Measurements from ENCODE around the gene LPAR5. TPM values are rescaled to one million over a fixed set of nuclear protein-coding genes. Genes with fewer than 3 reads are reported as not detected.

Gene LPAR5
- polyA plus RNA-seq, 1 donor = 2.4 TPM

Other genes starting within 250 kb of the LPAR5 start
- gene CD27, start 191.0 kb downstream of the LPAR5 start, polyA plus RNA-seq (ENCODE audit: insufficient read length) = 0.71 TPM
- gene TAPBPL, start 183.9 kb downstream of the LPAR5 start, polyA plus RNA-seq (ENCODE audit: insufficient read length) = 10.3 TPM
- gene VAMP1, start 165.3 kb downstream of the LPAR5 start, polyA plus RNA-seq (ENCODE audit: insufficient read length) = 11.9 TPM
- gene MRPL51, start 142.7 kb downstream of the LPAR5 start, polyA plus RNA-seq (ENCODE audit: insufficient read length) = 112 TPM
- gene NCAPD2, start 141.9 kb downstream of the LPAR5 start, polyA plus RNA-seq (ENCODE audit: insufficient read length) = 36.9 TPM
- gene GAPDH, start 101.4 kb downstream of the LPAR5 start, polyA plus RNA-seq (ENCODE audit: insufficient read length) = 5,261 TPM
- 41.0 TPM for gene IFFO1, start 79.9 kb downstream of the LPAR5 start, polyA plus RNA-seq (ENCODE audit: insufficient read length)
- gene NOP2, start 67.7 kb downstream of the LPAR5 start, polyA plus RNA-seq (ENCODE audit: insufficient read length) = 25.7 TPM
- 174 TPM for gene CHD4, start 28.6 kb downstream of the LPAR5 start, polyA plus RNA-seq (ENCODE audit: insufficient read length)
- 2.9 TPM for gene ACRBP, start 11.5 kb upstream of the LPAR5 start, polyA plus RNA-seq (ENCODE audit: insufficient read length)
- gene ING4, start 27.2 kb upstream of the LPAR5 start, polyA plus RNA-seq (ENCODE audit: insufficient read length) = 47.6 TPM
- 50.4 TPM for gene ZNF384, start 53.4 kb upstream of the LPAR5 start, polyA plus RNA-seq (ENCODE audit: insufficient read length)
- 2.4 TPM for gene PIANP, start 64.9 kb upstream of the LPAR5 start, polyA plus RNA-seq (ENCODE audit: insufficient read length)
- 65.7 TPM for gene COPS7A, start 88.1 kb upstream of the LPAR5 start, polyA plus RNA-seq (ENCODE audit: insufficient read length)
- 134 TPM for gene MLF2, start 117.2 kb upstream of the LPAR5 start, polyA plus RNA-seq (ENCODE audit: insufficient read length)
- gene PTMS, start 130.4 kb upstream of the LPAR5 start, polyA plus RNA-seq (ENCODE audit: insufficient read length) = 373 TPM
- 0.80 TPM for gene LAG3, start 136.6 kb upstream of the LPAR5 start, polyA plus RNA-seq (ENCODE audit: insufficient read length)
- 11.1 TPM for gene CD4, start 153.6 kb upstream of the LPAR5 start, polyA plus RNA-seq (ENCODE audit: insufficient read length)
- gene GPR162, start 185.9 kb upstream of the LPAR5 start, polyA plus RNA-seq (ENCODE audit: insufficient read length) = 17.6 TPM
- 29.7 TPM for gene P3H3, start 192.4 kb upstream of the LPAR5 start, polyA plus RNA-seq (ENCODE audit: insufficient read length)
- 32.6 TPM for gene GNB3, start 205.0 kb upstream of the LPAR5 start, polyA plus RNA-seq (ENCODE audit: insufficient read length)
- gene CDCA3, start 215.3 kb upstream of the LPAR5 start, polyA plus RNA-seq (ENCODE audit: insufficient read length) = 16.7 TPM
- 66.9 TPM for gene USP5, start 216.2 kb upstream of the LPAR5 start, polyA plus RNA-seq (ENCODE audit: insufficient read length)
- gene TPI1, start 231.6 kb upstream of the LPAR5 start, polyA plus RNA-seq (ENCODE audit: insufficient read length) = 1,016 TPM
- gene SPSB2, start 237.3 kb upstream of the LPAR5 start, polyA plus RNA-seq (ENCODE audit: insufficient read length) = 5.9 TPM